NCI-H1048 (cell line): ENCODE measurements around the gene NWD2.

Source experiments
- DNase-seq: peaks from one replicate; lab custom pipeline; 2025; lab: John Stamatoyannopoulos, UW

Gene NWD2

GRCh38 chr4:37465296-37465695, 220.8 kb downstream of the NWD2 start:
- no peak for DNase-seq

- no peak for DNase-seq
Observed at GRCh38 chr4:37465845-37466244, 221.3 kb downstream of the NWD2 start.

GRCh38 chr4:37467223-37467622, 222.7 kb downstream of the NWD2 start:
- DNase-seq = no peak

DNA sequence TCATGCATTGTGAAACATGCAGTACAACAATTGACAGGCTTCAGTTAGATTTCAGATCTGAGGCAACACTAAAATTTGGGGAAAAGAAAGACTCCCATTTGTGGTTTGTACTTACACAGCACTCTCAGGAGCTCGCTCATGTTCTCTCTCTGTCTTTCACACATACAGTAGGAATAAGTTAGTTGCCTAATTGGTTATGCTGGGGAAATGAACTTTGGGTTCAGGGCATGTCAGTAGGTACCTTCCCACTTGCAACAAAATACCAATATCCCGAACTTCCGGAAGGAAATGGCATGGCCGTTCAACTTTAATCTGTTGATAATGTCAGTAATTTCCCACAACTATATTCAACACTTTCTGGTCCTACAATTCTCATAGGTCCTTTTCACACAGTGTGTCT, 223.3 kb downstream of the NWD2 start:
- no peak for DNase-seq

GRCh38 chr4:37469286-37469685, 224.7 kb downstream of the NWD2 start:
- DNase-seq = no peak

DNA sequence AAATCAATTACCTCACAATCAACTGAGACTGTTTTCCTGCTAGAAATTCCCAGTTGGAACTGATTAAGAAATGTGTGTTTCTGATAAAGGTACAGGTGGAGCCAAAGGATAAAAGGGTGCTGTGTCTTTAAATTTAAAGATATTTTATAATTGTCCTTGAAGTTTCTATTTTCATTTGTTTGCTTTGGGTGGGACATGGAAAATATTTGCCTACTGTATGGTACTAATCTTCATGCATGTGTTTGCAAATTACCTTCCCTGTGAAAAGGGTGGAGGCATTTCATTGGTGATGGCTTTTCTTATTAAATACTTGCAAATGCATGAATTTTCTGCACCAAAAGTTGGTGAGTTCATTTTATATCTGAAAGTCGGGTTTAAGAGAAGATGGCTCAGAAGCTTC, 225.7 kb downstream of the NWD2 start:
- DNase-seq = peak; percentile 21

- no peak for DNase-seq
Observed at GRCh38 chr4:37471093-37471492, 226.6 kb downstream of the NWD2 start.

GRCh38 chr4:37471971-37472370, 227.4 kb downstream of the NWD2 start:
- DNase-seq = no peak

GRCh38 chr4:37473807-37474206, 229.3 kb downstream of the NWD2 start:
- DNase-seq = no peak

GRCh38 chr4:37475087-37475486, 230.5 kb downstream of the NWD2 start:
- peak; percentile 46 for DNase-seq

DNA sequence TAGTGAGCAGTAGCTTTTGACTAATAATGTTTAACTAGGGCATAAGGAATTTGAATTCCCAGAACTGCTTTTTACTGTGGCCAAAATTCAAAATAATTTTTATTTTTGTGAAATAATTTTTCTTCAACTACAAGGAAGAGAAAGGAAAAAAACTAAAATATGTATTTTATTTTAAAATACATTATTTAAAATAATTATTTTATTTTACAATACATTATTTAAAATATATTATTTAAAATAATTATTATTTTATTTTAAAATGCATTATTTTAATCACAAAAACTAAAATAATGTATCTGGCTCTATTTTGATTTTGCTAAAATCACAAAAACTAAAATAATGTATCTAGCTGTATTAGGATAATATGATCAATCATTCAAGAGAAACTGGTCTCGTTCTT, 231.2 kb downstream of the NWD2 start:
- DNase-seq = no peak

- no peak for DNase-seq
Observed at GRCh38 chr4:37476256-37476655, 231.7 kb downstream of the NWD2 start.

GRCh38 chr4:37476691-37477090, 232.1 kb downstream of the NWD2 start:
- DNase-seq = no peak

GRCh38 chr4:37477126-37477525, 232.6 kb downstream of the NWD2 start:
- no peak for DNase-seq

DNA sequence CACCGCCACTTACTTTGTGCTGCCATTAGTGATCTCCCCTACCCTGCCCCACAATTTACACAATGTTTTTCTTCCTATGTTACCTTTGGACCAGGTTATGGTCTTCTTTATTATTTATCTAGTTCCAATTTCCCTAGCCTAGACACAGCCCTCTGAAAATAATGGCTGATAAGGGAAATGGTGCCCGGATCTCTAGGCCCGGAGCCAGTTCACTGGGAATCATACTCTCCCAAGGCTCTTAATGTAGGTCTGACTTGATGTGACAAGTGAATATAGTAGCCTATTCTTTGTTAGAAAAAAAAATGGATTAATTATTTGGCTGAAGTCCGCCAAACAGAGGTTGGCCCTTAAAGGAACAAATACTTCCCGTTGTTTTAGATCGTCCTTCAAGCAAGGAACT, 233.6 kb downstream of the NWD2 start:
- DNase-seq = no peak

DNA sequence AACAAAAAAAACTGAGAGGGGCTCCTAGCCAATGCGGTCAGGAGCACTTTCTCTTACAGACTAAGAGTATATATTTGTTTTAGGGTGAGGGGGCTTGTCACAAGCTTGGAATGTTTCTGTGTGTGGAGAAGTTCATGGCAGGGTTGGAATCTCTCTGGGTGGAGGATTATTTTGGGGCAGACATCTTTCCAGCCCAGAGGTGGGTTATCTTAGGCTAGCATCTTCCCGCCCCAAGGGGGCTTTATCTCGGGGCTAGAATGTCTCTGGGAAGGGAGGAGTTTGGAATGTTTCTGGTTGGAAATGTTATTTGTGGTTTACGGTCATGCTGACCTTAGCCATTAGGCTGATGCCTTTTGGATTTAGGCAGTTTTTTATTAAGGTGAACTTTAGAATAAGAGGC, 236.0 kb downstream of the NWD2 start:
- no peak for DNase-seq

DNA sequence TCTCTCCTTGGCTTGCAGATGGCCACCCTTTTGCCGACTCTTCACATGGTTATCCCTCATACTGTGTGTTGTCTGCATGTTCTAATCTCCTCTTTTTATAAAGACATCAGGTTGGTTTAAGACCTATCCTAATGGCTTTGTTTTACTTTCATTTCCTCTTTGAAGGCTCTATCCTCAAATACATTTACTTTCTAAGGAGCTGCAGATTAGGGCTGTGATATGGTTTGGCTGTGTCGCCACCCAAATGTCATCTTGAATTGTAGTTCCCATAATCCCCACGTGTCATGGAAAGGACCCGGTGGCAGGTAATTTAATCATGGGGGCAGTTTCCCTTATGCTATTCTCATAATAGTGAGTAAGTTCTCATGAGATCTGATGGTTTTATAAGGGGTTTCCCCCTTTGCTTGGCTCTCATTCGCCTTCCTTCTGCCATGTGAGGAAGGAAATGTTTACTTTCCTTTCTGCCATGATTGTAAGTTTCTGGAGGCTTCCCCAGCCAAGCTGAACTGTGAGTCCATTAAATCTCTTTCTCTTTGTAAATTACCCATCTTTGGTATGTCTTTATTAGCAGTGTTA, 237.1 kb downstream of the NWD2 start:
- DNase-seq = no peak

GRCh38 chr4:37482236-37482913, 237.8 kb downstream of the NWD2 start:
- DNase-seq = no peak

DNA sequence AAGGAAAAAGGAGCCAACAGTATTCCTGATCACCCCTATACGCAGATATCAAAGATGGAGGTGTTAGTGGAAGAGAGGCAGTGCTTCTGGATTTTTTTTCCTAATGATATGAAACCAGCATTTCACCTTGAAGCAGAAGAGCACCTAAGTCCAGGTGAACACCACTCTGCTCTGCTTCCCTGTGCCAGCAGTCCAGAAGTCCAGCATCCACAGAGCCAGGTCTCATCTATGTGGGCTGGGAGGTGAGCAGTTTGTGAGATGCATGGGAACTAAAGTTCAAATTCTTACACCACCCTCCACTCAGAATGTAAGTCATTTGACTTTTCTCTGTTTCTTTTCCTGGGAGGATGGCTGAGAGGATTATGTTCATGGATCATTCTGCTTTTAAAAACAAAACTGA, 239.1 kb downstream of the NWD2 start:
- no peak for DNase-seq

GRCh38 chr4:37486166-37486565, 241.6 kb downstream of the NWD2 start:
- no peak for DNase-seq

GRCh38 chr4:37487668-37488067, 243.1 kb downstream of the NWD2 start:
- no peak for DNase-seq

- no peak for DNase-seq
Observed at GRCh38 chr4:37489697-37490096, 245.2 kb downstream of the NWD2 start.

GRCh38 chr4:37490391-37491347, 246.1 kb downstream of the NWD2 start:
- no peak for DNase-seq
